Astrocyte (in vitro differentiated cells and primary cell): ENCODE measurements around the gene LTBP2. TPM values are rescaled to one million over a fixed set of nuclear protein-coding genes. Genes with fewer than 3 reads are reported as not detected.
A peak's percentile ranks its signal among the peaks of the same experiment; 100 is the strongest.

ENCODE experiments used
- DNase-seq: peaks from one replicate; pipeline ENCODE4 v3.0.0-alpha.2; 2010; ENCODE audit warnings: low read depth
- FAIRE-seq: peaks from 2 replicates; lab custom pipeline; 2011; peaks lifted over from hg19 to GRCh38; lab: Jason Lieb, UNC
- H2AFZ ChIP-seq: 2 replicates; pipeline ENCODE4 v1.6.0; 2012; ENCODE audit warnings: low read depth, low read length, inconsistent platforms
- H3K27ac ChIP-seq: 2 replicates; pipeline ENCODE4 v1.5.1; 2011; ENCODE audit warnings: low read depth, low read length, inconsistent platforms
- H3K27me3 ChIP-seq: 2 replicates; pipeline ENCODE4 v1.6.0; 2011; ENCODE audit warnings: low read length, inconsistent platforms; ENCODE audit not compliant: insufficient read depth
- H3K36me3 ChIP-seq: 2 replicates; pipeline ENCODE4 v1.5.1; 2011; ENCODE audit warnings: low read length, inconsistent platforms; ENCODE audit not compliant: insufficient read depth
- H3K4me1 ChIP-seq: 2 replicates; pipeline ENCODE4 v1.5.1; 2011; ENCODE audit warnings: low read length, inconsistent platforms; ENCODE audit not compliant: insufficient read depth
- H3K4me2 ChIP-seq: 2 replicates; pipeline ENCODE4 v1.6.0; 2012; ENCODE audit warnings: low read length, inconsistent platforms
- H3K4me3 ChIP-seq: 2 replicates; pipeline ENCODE4 v1.5.1; 2011; ENCODE audit warnings: low read depth, mild to moderate bottlenecking, low read length, inconsistent platforms; ENCODE audit not compliant: insufficient read depth
- H3K79me2 ChIP-seq: 2 replicates; pipeline ENCODE4 v1.6.0; 2012; ENCODE audit warnings: mild to moderate bottlenecking, low read length, inconsistent platforms; ENCODE audit not compliant: insufficient read depth
- H3K9ac ChIP-seq: 2 replicates; pipeline ENCODE4 v1.6.0; 2012; ENCODE audit warnings: mild to moderate bottlenecking, low read length, inconsistent platforms
- H3K9me3 ChIP-seq: 2 replicates; pipeline ENCODE4 v1.5.1; 2012; ENCODE audit warnings: low read depth, mild to moderate bottlenecking, low read length, inconsistent platforms; ENCODE audit not compliant: insufficient read depth
- H4K20me1 ChIP-seq: 2 replicates; pipeline ENCODE4 v1.6.0; 2012; ENCODE audit warnings: low read length, inconsistent platforms; ENCODE audit not compliant: insufficient read depth
- H3K27ac Mint-ChIP-seq: one replicate; pipeline ENCODE4 v1.8.0; 2021; ENCODE audit warnings: mild to moderate bottlenecking, mixed read lengths; ENCODE audit not compliant: unreplicated experiment
- H3K27me3 Mint-ChIP-seq: one replicate; pipeline ENCODE4 v1.8.0; 2021; ENCODE audit warnings: low read depth, mixed read lengths; ENCODE audit not compliant: unreplicated experiment
- H3K36me3 Mint-ChIP-seq: one replicate; pipeline ENCODE4 v1.8.0; 2021; ENCODE audit warnings: low read depth, mixed read lengths; ENCODE audit not compliant: unreplicated experiment
- H3K4me1 Mint-ChIP-seq: one replicate; pipeline ENCODE4 v1.8.0; 2021; ENCODE audit warnings: low read depth, mixed read lengths; ENCODE audit not compliant: unreplicated experiment
- H3K4me3 Mint-ChIP-seq: one replicate; pipeline ENCODE4 v1.8.0; 2021; ENCODE audit warnings: mild to moderate bottlenecking, moderate library complexity, mixed read lengths; ENCODE audit not compliant: unreplicated experiment
- H3K9me3 Mint-ChIP-seq: one replicate; pipeline ENCODE4 v1.8.0; 2021; ENCODE audit warnings: mild to moderate bottlenecking, mixed read lengths; ENCODE audit not compliant: unreplicated experiment
- CTCF ChIP-seq: IDR thresholded peaks from 2 replicates; pipeline ENCODE4 v1.5.1; 2011; ENCODE audit warnings: low read depth, mild to moderate bottlenecking, inconsistent platforms, low read length, moderate library complexity; ENCODE audit not compliant: insufficient read depth
- EZH2 ChIP-seq: IDR thresholded peaks from 2 replicates; pipeline ENCODE4 v1.6.1; 2012; ENCODE audit warnings: mild to moderate bottlenecking, low read length, inconsistent platforms; ENCODE audit not compliant: insufficient read depth
- total RNA-seq: library from RNA; stranded (reverse); gene quantifications from 2 replicates; pipeline ENCODE4 v1.2.1, GENCODE V29; 2021

The LTBP2 gene
- total RNA-seq, 1 donor from 2014 or later = 162 TPM

GRCh38 chr14:74566174-74567141 is 45.6 kb downstream of the LTBP2 start:
- Histone ChIP-seq H3K4me3 (no peak overlapping the region), H3K4me2 (no peak overlapping the region), H3K27ac (no peak overlapping the region), H3K9ac (peak overlapping the region; percentile 25), H2AFZ (no peak overlapping the region), H3K36me3 (peaks cover 4% of the 10 kb centered on the region), H3K79me2 (peaks cover 54% of the 10 kb centered on the region), H3K9me3 (no peaks in the 10 kb centered on the region), H4K20me1 (peaks cover 7% of the 10 kb centered on the region), H3K4me1 (peaks cover 47% of the 10 kb centered on the region), H3K27me3 (no peaks in the 10 kb centered on the region)
- Mint-ChIP-seq H3K36me3 (peaks cover 2% of the 10 kb centered on the region), H3K4me3 (peak overlapping the region; percentile 55), H3K9me3 (no peaks in the 10 kb centered on the region), H3K27me3 (no peaks in the 10 kb centered on the region), H3K4me1 (peaks cover 47% of the 10 kb centered on the region), H3K27ac (peak overlapping the region; percentile 78)
- DNase-seq (no peak), FAIRE-seq (no peak)
- TF ChIP-seq CTCF (no peak), EZH2 (no peak)

GRCh38 chr14:74563586-74564159 is 48.4 kb downstream of the LTBP2 start:
- Histone ChIP-seq H3K9ac (no peak overlapping the region), H3K27me3 (no peaks in the 10 kb centered on the region), H4K20me1 (peaks cover 16% of the 10 kb centered on the region), H3K4me3 (no peak overlapping the region), H2AFZ (no peak overlapping the region), H3K27ac (peak overlapping the region; percentile 4), H3K4me1 (peaks cover 21% of the 10 kb centered on the region), H3K4me2 (peak overlapping the region; percentile 40), H3K79me2 (peaks cover 57% of the 10 kb centered on the region), H3K9me3 (no peaks in the 10 kb centered on the region), H3K36me3 (peaks cover 1% of the 10 kb centered on the region)
- peaks cover 24% of the 10 kb centered on the region for H3K4me1 Mint-ChIP-seq
- H3K27me3 Mint-ChIP-seq = no peaks in the 10 kb centered on the region
- no peaks in the 10 kb centered on the region for H3K9me3 Mint-ChIP-seq
- TF ChIP-seq CTCF (no peak), EZH2 (no peak)
- no peak for FAIRE-seq
- peaks cover 4% of the 10 kb centered on the region for H3K36me3 Mint-ChIP-seq
- no peak for DNase-seq
- H3K4me3 Mint-ChIP-seq = no peak overlapping the region
- H3K27ac Mint-ChIP-seq = no peak overlapping the region
